HepG2 (cell line): ENCODE data around the gene SIX4. TPM values are rescaled to one million over a fixed set of nuclear protein-coding genes. Genes with fewer than 3 reads are reported as not detected.

Experiments
- AGO2 ChIP-seq: fragments of 200-400 bp; formaldehyde crosslinking; optimal IDR thresholded peaks from 2 replicates; pipeline ENCODE3; 2017; ENCODE audit warnings: mild to moderate bottlenecking, low read depth, low read length, moderate library complexity
- CC2D1A ChIP-seq: sonication (generic); formaldehyde crosslinking; IDR thresholded peaks from 2 replicates; pipeline ENCODE4 v1.8.1; 2023; ENCODE audit warnings: mild to moderate bottlenecking, missing genetic modification reagents
- DPF2 ChIP-seq: sonication (generic); formaldehyde crosslinking; IDR thresholded peaks from 2 replicates; pipeline ENCODE4 v1.4.0; 2020; ENCODE audit warnings: mild to moderate bottlenecking, low read depth, missing genetic modification reagents, borderline replicate concordance
- EED ChIP-seq: sonication (generic); formaldehyde crosslinking; IDR thresholded peaks from 2 replicates; pipeline ENCODE4 v1.5.0; 2020; ENCODE audit warnings: mild to moderate bottlenecking, missing genetic modification reagents
- FUBP1 ChIP-seq: sonication (generic); formaldehyde crosslinking; IDR thresholded peaks from 2 replicates; pipeline ENCODE4 v1.5.1; 2020; ENCODE audit warnings: missing genetic modification reagents, mild to moderate bottlenecking, borderline replicate concordance
- KLF13 ChIP-seq: sonication (generic); formaldehyde crosslinking; IDR thresholded peaks from 2 replicates; pipeline ENCODE4 v1.4.0; 2020; ENCODE audit warnings: mild to moderate bottlenecking, missing genetic modification reagents
- MXI1 ChIP-seq: IDR thresholded peaks from 3 replicates; pipeline ENCODE4 v1.6.1; 2012; ENCODE audit warnings: low read depth, low read length, inconsistent platforms, borderline replicate concordance
- PCBP2 ChIP-seq: fragments of 200-400 bp; formaldehyde crosslinking; optimal IDR thresholded peaks from 2 replicates; pipeline ENCODE3; 2018; ENCODE audit warnings: low read length, low read depth; ENCODE audit not compliant: poor library complexity, severe bottlenecking
- PLSCR1 ChIP-seq: sonication (generic); formaldehyde crosslinking; IDR thresholded peaks from 2 replicates; pipeline ENCODE4 v1.5.0; 2020; ENCODE audit warnings: missing genetic modification reagents, mild to moderate bottlenecking, borderline replicate concordance
- RFX3 ChIP-seq: IDR thresholded peaks from 2 replicates; pipeline ENCODE4 v1.6.1; 2016; ENCODE audit warnings: missing biosample characterization, missing genetic modification reagents
- RFXANK ChIP-seq: IDR thresholded peaks from 2 replicates; pipeline ENCODE4 v1.6.1; 2016
- SMAD9 ChIP-seq: sonication (generic); formaldehyde crosslinking; IDR thresholded peaks from 2 replicates; pipeline ENCODE4 v1.5.1; 2020; ENCODE audit warnings: mild to moderate bottlenecking, missing genetic modification reagents
- THAP9 ChIP-seq: sonication (generic); formaldehyde crosslinking; IDR thresholded peaks from 2 replicates; pipeline ENCODE4; 2020; ENCODE audit warnings: missing genetic modification reagents, mild to moderate bottlenecking, borderline replicate concordance
- ZFP82 ChIP-seq: sonication (generic); formaldehyde crosslinking; IDR thresholded peaks from 2 replicates; pipeline ENCODE4 v1.5.1; 2020; ENCODE audit warnings: mild to moderate bottlenecking, missing genetic modification reagents, borderline replicate concordance
- ZFP91 ChIP-seq: sonication (generic); formaldehyde crosslinking; IDR thresholded peaks from 2 replicates; pipeline ENCODE4 v1.9.0; 2022; ENCODE audit warnings: missing genetic modification reagents, mild to moderate bottlenecking, borderline replicate concordance
- ZNF282 ChIP-seq: fragments of 450-650 bp; IDR thresholded peaks from 2 replicates; pipeline ENCODE4 v1.6.1; 2018; ENCODE audit not compliant: partially characterized antibody
- ZNF3 ChIP-seq: IDR thresholded peaks from 2 replicates; pipeline ENCODE4 v1.7.0; 2017; ENCODE audit warnings: inconsistent platforms
- ZNF350 ChIP-seq: sonication (generic); formaldehyde crosslinking; IDR thresholded peaks from 2 replicates; pipeline ENCODE4 v1.4.0; 2020; ENCODE audit warnings: mild to moderate bottlenecking, low read depth, missing genetic modification reagents, borderline replicate concordance
- ZNF639 ChIP-seq: conservative IDR thresholded peaks from 2 replicates; pipeline ENCODE4 v1.6.1; 2018; ENCODE audit warnings: missing genetic modification reagents
- ZSCAN25 ChIP-seq: sonication (generic); formaldehyde crosslinking; IDR thresholded peaks from 2 replicates; pipeline ENCODE4 v1.8.0; 2022; ENCODE audit warnings: mild to moderate bottlenecking, missing genetic modification reagents
- polyA plus RNA-seq, 8 experiments: library from polyadenylated mRNA; depleted of rRNA in 3 of 8; stranded (reverse) in 7 of 8; unstranded in 1 of 8; fragments of >200 nt; fragmentation: Illumina TruSeq in 4 of 8; extraction: Trizol in 4 of 8; gene quantifications; 2 replicates each; pipeline versions ENCODE4 v1.2.1 to v1.2.3, GENCODE V29; 2011 to 2016; ENCODE audit warnings: low read depth in 4 of 8, missing spikeins in 1 of 8, mixed read lengths in 1 of 8; ENCODE audit not compliant: insufficient read depth in 1 of 8
- total RNA-seq, 5 experiments: library from RNA; depleted of rRNA; stranded (reverse); fragments of >200 nt; fragmentation: Illumina TruSeq; extraction: Trizol; gene quantifications; 2 replicates each; pipeline ENCODE4 v1.2.3, GENCODE V29; 2016; ENCODE audit warnings: low read depth in 1 of 5

The SIX4 gene
- total and polyA plus RNA-seq, 2 of the 13 experiments (the other 11 are each of a cell fraction or from before 2014, with no cell fraction given), result 5.0 to 6.0 TPM

GRCh38 chr14:60734465-60735242, 10.5 kb upstream of the SIX4 start, which contains the start of gene MNAT1 (continued):
- TF ChIP-seq ZNF639 (CRISPR knock-in tag) (peak; percentile 82), CC2D1A (0 out of 2 replicates have a peak, but pooled peaks have one; percentile 89), DPF2 (CRISPR knock-in tag) (no peak), FUBP1 (CRISPR knock-in tag) (no peak), ZFP82 (CRISPR knock-in tag) (no peak; the same call in 1 of the 2 replicates), ZNF282 (no peak), AGO2 (no peak), KLF13 (CRISPR knock-in tag) (0 out of 2 replicates have a peak, but pooled peaks have one; percentile 70), PCBP2 (no peak), RFXANK (CRISPR knock-in tag) (0 out of 2 replicates have a peak, but pooled peaks have one; percentile 69), ZFP91 (peak; percentile 96), PLSCR1 (CRISPR knock-in tag) (no peak), ZNF3 (CRISPR knock-in tag) (0 out of 2 replicates have a peak, but pooled peaks have one; percentile 32), SMAD9 (CRISPR knock-in tag) (no peak), ZNF350 (peak; percentile 90), MXI1 (peak; percentile 67; the same call in 1 of the 3 replicates), RFX3 (peak; percentile 23; the same call in 1 of the 2 replicates), ZSCAN25 (CRISPR knock-in tag) (peak; percentile 56; the same call in 1 of the 2 replicates), THAP9 (peak; percentile 85; the same call in 1 of the 2 replicates), EED (CRISPR knock-in tag) (0 out of 2 replicates have a peak, but pooled peaks have one; percentile 50)
